GM12875 (cell line): ENCODE measurements around the gene VEZF1.

Experiments
- H3K4me3 ChIP-seq: one replicate; pipeline ENCODE4 v1.5.1; 2011; ENCODE audit warnings: low read depth, low read length, control low read depth
- TF ChIP-seq, protein P1 (sequence below): IDR thresholded peaks from 2 replicates; pipeline ENCODE4 v1.5.1; 2011; ENCODE audit warnings: low read depth, mild to moderate bottlenecking, control low read depth, inconsistent platforms, low read length, moderate library complexity, borderline replicate concordance; ENCODE audit not compliant: insufficient read depth

Gene VEZF1

GRCh38 chr17:57972151-57972550 is 15.9 kb downstream of the VEZF1 start:
- TF ChIP-seq, protein P1, sequence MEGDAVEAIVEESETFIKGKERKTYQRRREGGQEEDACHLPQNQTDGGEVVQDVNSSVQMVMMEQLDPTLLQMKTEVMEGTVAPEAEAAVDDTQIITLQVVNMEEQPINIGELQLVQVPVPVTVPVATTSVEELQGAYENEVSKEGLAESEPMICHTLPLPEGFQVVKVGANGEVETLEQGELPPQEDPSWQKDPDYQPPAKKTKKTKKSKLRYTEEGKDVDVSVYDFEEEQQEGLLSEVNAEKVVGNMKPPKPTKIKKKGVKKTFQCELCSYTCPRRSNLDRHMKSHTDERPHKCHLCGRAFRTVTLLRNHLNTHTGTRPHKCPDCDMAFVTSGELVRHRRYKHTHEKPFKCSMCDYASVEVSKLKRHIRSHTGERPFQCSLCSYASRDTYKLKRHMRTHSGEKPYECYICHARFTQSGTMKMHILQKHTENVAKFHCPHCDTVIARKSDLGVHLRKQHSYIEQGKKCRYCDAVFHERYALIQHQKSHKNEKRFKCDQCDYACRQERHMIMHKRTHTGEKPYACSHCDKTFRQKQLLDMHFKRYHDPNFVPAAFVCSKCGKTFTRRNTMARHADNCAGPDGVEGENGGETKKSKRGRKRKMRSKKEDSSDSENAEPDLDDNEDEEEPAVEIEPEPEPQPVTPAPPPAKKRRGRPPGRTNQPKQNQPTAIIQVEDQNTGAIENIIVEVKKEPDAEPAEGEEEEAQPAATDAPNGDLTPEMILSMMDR, result no peak
- H3K4me3 ChIP-seq, result no peak overlapping the region

DNA sequence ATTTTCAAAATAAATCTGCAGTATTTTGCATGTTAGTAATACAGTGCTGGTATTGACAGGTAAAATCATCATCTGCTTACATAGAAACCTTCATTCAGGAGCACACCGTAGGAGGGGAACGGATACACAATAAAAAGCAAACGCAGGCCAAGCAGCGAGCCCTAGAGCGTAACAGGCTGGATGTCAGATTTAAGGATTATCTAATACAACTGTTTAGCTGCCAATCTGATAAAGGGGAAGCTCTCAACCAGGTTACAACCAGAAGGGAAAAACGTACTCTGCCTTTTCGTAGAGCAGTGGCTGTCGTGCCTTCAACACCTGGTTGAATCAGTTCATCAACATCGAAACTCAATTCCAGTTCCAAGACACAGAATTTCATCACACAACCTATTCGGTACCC is 16.5 kb downstream of the VEZF1 start:
- TF ChIP-seq, protein P1, result no peak
- no peak overlapping the region for H3K4me3 ChIP-seq

- no peak overlapping the region for H3K4me3 ChIP-seq
- TF ChIP-seq, protein P1, result no peak
These were observed 17.3 kb downstream of the VEZF1 start for GRCh38 chr17:57970710-57971109.

- TF ChIP-seq, protein P1, result no peak
- no peak overlapping the region for H3K4me3 ChIP-seq
These were observed 19.6 kb downstream of the VEZF1 start for GRCh38 chr17:57968456-57968855.

GRCh38 chr17:57966875-57967274 is 21.2 kb downstream of the VEZF1 start:
- no peak overlapping the region for H3K4me3 ChIP-seq

DNA sequence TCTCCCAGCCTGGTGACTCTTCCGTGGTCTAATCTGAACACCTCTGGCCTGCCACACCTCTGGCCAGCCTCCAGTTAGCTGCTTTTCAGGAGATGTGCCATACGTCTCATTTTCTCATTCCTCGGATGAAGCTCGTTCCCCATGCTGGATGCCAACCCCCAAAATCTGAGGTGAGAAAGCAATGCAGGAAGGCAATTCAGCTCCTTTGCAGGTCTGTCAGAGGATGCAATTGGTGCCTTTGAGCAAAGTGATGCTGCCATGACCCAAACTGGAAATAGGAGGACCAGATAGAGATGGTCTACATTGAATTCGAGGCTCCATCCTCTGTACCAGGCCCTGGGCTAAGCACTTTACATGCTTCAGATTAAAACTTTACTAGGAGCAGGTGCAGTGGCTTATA is 21.8 kb downstream of the VEZF1 start:
- H3K4me3 ChIP-seq, result no peak overlapping the region
- TF ChIP-seq, protein P1, result no peak

More at GRCh38 chr17:57966875-57967274, 21.2 kb downstream of the VEZF1 start:
- TF ChIP-seq, protein P1, result no peak

GRCh38 chr17:57965521-57966160 is 22.4 kb downstream of the VEZF1 start:
- no peak overlapping the region for H3K4me3 ChIP-seq
- TF ChIP-seq, protein P1, result no peak
